GM21576 (cell line): ENCODE results near the gene ZNF174.

ENCODE experiments used
- ATAC-seq: cut with Tn5 transposase; IDR thresholded peaks from one replicate; pipeline ENCODE4 v1.9.1; 2021; ENCODE audit warnings: mild to moderate bottlenecking, moderate library complexity; ENCODE audit not compliant: unreplicated experiment

ZNF174 gene

DNA sequence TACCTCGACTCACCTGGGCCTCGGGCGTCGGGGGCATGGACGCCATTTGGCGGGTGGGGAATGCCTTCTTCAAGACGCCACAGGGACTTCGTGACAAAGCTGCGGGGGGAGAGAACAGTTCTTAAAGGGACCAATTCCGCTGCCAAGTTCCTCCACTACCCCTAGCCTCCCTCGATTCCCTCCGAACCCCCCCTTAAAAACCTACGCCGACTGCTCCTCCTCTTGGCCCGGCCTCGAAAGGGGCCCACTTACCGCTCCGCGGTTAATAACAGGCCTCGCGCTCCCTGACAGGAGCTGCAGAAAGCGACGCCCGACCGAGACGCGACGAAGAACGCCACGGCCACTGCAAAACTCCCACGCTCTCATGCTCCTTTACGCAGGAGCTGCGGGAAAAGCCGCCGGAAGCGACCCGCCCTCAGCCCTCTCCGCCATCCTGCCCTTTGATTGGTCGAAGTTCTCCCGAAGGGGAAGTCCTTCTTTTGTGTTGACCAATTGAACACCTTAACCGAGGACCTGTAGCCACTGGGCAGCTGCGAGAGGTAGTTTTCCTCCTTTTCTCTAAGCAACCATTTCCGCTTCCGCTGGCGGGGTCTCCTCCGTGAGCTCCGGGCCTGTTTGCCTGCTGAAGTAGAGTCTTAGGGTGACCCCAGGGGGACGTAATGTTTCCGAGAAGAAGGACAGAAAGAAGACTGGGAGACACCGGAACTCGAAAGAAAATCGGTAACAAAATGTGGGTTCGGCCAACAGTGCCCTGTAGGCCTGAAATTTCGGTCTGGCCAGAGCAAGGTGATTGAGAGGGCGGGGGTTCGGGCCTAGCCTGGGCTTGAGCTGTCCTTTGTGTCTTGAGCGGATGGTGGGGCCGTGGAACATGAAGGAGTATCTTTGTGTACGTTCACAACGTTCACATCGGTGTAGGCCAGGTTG, 42.4 kb downstream of the ZNF174 start, which contains the start of the genes NAA60 and ZNF597:
Gene NAA60 (plus strand): TSS at position 573 of the 924 bp plus-strand sequence. CDS start 32,548 bp downstream, outside the sequence.
Gene ZNF597 (minus strand): TSS at position 397 of the 924 bp plus-strand sequence. CDS start 351 bp downstream, at position 46.
- ATAC-seq, result peak; percentile 82

DNA sequence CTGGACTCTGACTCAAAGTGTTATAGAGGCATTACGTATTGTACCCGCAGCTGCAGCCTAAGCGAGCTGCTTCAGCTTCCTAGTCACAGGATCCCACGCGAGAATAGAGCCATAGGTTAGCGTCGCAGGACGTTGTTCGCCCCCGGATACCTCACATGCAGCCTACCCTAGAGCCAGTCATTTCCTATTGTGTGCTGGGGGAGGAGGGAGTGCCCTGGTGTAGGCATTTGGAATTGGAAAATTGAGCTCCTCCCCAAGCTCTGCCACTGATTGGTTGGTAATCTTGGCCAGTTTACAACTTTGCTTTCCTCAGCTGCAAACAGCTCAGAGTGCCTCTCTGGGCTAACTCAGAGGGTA, 43.0 kb downstream of the ZNF174 start:
- no peak for ATAC-seq

DNA sequence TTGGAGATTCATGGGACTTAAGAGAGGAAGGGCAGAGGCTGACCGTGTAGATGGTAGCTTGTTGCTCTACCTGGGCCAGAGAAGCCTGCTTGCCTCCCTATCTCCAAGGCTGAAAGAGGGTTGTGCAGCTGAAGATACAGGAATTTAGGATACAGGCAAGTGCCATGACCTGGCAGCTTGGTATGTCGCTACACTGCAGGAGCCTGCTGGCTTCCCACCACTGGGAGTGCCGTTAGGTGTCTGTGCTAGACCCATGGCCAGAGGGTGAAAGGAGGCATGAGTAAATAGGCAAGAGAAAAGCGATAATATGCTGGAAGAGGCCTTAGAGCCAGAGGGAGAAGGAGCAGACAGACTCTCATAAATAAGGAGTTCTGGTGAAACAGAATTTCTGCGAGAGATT, 53.1 kb downstream of the ZNF174 start:
- no peak for ATAC-seq

DNA sequence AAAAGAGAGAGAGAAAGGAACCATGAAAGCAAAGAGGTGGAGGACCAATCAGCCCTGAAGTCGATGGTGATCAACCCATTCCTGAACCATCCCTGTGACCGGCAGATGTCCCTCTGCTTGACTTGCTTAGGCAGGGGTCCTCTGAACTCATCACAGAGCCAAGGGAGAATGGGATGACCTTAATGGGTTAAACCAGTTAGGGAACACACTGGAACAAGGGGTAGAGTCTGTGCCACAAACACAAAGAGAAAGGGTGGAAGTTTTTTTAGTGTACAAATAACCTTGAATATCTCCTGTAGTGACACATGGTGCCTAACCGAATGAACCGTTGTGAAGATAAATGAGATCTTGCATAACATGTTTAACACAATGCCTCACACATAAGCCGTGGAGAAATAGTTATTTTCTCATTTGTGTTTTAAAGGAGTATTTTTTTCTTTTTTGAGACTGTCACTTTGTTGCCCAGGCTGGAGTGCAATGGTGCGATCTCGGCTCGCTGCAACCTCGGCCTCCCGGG, 53.7 kb downstream of the ZNF174 start:
- ATAC-seq, result no peak

DNA sequence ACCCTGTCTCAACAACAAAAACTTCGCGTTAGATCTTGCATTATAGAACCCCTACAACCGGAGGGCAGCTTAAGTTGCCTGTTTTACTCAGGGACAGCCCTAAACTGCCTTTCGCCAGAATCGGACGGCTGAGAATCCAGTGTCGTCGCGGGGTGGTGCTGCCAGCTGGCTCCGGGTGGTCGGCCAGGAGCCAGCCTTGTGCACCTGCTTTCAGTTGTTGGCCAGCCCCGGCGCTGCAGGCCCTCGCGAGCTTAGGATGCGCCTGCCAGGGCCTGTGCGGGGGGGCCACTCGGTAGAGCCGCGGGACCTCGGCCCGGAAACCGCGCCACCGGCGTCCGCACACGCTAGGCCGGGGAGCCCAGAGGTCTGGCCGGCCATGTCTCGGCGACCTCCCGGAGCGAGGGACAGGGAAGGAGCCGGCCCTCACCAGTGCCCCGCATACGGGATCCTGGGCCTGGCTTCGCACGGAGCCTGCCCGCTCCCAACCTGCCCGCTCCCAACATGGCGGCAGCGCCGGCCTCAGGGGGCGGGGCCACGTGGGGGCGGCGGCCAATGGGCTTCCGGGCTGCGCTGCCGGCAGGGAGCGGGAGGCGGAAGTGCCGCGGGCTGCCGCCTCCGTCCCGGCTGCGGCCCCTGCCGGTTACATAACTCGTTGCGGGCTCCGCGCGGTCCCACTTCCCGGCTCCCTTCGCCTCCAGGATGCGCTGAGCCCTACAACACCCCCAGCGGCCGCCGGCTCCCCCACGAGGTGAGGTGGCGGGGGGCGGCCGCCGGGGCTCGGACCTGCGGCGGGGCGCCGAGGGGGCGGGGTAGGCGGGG, 56.6 kb downstream of the ZNF174 start:
- peak; percentile 66 for ATAC-seq

DNA sequence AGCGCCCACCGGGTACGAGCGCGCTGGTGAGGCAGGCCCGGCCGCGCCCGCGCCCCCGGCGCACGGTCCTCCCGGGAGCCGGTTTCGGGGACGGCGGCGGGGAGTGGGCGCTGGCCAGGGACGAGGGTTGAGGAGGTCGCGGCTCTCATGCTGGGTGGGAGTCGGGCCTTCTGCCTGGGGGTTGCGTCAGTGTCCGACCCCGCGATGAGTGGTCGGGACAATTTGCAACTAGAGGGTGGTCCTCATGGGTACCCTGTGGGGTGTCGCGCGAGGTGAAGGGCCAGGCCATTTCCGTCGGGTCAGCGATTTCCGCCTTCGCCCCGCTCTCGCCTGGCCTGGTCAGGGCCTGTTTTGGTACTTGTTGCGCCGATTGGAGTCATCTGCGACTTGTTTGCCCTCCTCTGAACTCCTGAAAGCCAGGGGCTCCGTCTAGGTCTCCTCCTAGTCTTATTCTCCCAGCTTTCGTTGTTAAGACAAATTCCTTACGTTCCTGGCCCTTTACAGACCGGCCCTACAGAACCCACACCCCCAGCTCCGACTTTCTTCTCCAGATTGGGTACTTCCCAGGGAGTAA, 57.4 kb downstream of the ZNF174 start:
- peak; percentile 17 for ATAC-seq

DNA sequence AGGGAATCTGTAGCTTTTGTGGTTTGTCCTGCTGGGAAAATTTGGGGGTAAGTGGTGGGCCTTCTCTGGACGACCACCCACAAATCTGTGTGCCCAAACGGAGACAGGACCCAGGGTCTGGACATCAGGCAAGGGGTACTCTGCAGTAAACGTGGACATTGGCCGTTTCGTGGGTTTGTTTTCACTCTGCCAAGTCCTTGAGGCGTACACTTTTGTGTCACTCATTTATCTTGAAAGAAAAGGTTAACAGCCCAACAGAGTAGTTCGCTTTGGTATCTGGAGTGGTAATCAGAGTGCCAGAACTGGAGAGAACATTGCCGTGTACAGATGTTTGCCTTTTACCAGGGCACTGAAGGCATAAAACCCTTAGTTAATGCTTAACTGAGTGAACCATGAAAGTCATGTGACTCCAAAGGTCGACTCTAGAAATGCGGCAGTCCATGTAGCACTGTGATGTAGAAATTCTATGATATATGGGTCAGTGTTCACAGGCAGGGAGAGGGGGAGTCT, 57.9 kb downstream of the ZNF174 start:
- ATAC-seq, result no peak
